Effector CD8-positive, alpha-beta T cell (primary cell): ENCODE measurements around the gene BACE1.

Experiments
- DNase-seq: peaks from one replicate; lab custom pipeline; 2025; lab: John Stamatoyannopoulos, UW

Gene BACE1

DNA sequence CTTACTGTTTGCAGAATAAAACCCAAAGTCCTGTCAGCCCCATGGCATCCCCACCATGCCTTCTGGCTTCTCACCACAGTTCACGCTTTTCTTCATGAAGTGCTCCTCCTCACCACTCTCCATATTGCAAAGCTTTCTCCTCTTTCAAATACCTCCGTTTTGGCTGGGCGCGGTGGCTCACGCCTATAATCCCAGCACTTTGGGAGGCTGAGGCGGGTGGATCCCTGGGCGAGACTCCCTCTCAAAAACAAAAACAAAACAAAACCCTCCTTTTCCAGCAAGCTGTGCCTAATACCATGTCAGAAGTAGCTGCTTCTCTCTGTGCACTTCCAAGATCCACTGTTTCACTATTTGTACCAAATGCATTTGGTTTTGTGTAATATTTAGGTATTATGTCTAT, 6.7 kb downstream of the BACE1 start:
- no peak for DNase-seq

DNA sequence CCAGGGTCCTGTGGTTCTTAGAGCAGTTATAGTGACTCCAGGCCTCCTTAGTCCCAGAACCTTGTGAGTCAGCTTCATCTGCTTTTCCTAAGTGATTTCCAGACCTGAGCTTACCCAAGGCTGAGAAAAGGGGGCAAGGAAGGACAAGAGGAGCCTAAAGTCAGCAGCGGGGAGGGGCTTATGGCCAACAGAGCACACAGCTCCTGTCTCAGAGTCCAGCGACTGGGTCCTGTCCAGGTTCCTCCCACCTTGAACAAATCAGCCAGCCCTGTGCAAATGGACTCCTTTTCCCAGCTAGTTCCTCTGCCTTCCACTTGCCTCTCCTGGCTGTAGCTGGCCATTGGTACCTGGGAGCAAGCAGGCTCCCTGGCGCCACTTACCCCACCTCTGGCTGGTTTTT, 10.9 kb downstream of the BACE1 start:
- DNase-seq, result no peak

DNA sequence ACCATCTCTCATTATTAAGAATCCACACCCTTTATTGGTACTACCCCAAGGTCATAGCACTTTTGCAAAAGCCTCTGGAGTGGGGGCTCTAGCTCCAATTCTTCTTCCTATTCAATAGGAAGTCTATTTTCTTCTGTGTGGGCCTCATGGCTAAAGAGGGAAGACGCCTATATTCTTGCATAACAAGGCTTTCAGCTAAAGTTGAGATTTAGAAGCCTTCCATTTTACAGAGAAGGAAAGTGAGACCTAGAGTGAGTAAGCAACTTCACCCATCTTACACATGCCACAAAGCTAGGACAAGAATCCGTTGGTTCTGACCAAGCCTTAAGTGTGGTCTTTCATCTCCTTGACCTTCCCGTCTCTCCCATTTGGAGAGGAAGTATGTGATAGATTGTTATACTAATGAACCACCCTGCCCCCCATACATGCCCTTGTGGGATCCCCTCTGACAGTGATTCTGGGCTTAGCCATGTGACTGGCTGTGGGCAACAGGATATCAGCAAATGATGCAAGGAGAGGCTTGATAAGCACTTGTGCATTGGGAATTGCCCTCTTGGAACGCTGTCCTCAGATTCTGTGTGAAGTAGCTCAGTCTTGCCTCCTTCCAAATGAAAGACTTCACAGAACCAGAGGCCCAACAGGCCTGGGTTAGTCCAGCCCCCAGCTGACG, 12.3 kb downstream of the BACE1 start:
- no peak for DNase-seq

DNA sequence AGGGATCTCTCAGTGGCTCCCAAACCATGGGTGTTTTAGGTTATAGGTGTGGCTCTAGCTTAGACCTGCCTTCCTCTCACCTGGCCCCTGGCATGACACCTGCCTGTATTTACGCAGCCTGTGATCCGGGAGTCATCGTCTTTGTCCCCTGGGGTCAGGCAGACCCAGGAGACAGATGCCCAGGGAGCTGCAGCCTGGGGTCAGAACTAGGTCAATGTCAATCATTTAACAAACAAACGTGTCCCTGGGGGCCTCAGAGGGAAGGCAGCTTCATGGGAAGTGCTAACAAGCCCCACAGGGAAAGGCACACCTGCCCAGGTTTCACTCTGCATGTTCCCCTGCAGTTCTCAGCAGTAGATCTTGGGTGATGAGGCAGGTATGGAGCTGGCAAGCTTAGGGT, 13.0 kb downstream of the BACE1 start:
- no peak for DNase-seq

DNA sequence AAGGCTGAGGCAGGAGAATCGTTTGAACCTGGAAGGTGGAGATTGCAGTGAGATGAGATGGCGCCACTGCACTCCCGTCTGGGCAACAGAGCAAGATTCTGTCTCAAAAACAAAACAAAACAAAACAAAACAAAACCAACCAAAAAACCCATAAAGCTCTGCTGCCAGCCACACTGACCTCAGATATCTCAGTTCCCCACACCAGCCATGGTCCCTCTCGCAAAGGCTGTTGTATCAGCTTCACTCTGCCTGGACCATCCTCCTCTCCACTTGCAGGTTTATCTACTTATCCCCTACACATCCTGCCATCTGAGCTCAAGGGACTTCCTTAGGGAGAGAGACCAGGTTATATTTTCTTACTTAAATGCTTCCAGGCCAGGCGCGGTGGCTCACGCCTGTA, 13.8 kb downstream of the BACE1 start:
- no peak for DNase-seq

DNA sequence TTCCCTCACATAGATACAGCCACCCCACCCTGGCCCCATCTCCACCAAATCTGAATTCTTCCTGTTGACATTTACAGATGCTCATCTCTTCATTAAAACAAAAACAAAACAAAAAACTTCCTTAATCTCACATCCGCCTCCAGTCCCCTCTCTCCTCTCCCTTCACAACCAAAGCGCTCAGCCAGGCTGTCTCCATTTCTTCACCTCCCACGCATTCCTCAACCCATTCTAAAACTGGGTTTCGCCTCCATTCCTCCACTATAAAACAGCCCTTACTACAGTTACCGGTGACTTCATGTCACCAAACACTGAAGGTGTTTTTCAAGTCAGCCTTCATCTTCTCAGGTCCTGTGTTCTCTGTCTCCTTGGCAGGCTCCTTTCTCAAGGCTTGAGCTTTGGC, 15.3 kb downstream of the BACE1 start:
- DNase-seq, result no peak

DNA sequence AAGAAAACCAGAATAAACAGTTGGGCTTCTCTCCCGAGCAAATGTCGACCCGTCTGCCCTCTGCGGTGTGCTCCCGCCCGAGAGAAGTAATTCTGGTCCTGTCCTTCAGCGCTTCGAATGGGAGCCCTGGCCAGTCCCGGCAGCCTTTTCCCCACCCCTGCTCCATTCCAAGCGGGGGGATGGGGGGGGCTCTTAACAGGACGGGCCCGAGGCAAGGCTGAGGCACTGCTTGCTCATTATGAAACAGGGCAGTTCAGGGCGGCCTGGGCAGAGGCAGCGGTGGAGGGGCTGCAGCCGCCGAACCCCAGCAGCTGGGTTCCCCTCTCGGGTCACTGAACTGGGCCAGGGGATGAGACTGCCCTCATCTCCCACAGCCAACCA, 15.8 kb downstream of the BACE1 start:
- no peak for DNase-seq

DNA sequence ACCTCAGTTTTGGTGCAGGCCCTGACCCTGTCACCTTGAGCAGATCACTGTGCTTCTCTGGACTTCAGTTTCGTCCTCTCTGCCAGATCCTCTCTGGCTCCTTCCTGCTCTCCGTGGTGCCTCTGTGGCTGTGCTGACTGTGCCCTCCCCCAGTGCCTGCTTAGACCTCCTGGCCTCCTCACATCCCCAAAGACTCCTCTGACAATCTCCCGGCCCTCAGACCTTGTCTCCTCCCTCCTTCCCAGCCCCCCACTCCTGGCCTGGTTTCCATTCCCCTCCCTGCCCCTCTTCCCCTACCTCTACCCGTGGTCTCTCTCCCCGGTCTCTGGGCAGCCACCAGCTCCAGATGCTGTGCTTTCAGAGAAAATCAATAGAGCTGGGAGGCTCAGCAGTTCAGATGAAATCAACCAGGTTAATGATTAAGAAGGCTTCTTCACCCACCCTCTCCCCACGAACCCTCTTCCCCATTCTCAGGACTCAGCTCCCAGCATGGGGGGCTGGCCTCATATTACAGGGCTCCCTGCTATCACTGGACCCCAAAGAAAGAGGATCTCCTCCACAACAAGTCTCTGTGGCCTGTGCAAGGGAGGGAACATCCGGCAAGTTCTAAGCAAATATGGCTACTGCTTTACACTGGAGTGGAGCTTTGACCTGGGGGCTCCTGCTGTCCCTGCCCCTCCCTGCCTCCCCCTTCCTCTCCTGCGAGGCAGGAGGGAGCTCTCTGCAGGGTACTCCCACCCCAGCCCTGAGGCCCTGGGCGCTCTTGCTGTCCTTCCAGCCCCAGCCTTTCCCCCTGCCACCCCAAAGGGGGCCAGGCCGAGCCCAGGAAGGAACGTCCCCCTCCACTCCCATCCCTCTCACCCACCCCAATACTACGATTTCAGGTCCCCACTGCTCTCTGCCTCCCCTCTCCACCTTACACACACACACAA, 16.4 kb downstream of the BACE1 start:
- no peak for DNase-seq

DNA sequence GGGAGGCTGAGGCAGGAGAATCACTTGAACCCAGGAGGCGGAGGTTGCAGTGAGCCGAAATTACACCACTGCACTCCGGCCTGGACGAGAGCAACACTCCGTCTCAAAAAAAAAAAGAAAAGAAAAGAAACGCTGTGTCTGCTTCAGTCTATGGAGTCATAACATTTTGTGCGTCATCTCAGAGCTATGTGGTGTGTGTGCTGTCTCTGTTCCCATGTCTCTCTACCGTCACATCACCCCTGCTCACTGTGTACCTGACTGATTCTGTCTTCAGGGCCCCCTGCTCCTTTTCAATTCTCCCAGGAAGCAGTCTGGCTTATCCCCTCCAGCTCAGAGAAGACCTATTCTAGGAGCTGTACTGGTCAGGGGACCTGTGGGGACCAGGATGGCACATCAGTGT, 17.9 kb downstream of the BACE1 start:
- no peak for DNase-seq

DNA sequence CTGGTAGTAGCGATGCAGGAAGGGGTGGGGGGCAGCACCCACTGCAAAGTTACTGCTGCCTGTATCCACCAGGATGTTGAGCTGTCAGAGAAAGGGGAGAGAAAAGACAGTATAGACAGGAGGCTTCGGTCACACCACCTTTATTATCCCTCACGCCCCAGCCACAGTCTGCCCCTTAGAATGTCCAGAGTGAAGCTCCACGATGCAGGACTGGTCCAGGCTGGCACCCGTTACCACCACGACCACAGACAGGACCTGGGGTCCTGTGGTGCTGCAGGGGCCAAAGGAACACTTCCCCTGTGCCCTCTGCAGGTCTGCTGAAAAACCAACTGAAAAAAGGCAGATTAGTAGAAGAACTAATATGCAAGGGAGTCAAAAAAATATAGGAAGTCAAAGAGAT, 19.2 kb downstream of the BACE1 start:
- no peak for DNase-seq

DNA sequence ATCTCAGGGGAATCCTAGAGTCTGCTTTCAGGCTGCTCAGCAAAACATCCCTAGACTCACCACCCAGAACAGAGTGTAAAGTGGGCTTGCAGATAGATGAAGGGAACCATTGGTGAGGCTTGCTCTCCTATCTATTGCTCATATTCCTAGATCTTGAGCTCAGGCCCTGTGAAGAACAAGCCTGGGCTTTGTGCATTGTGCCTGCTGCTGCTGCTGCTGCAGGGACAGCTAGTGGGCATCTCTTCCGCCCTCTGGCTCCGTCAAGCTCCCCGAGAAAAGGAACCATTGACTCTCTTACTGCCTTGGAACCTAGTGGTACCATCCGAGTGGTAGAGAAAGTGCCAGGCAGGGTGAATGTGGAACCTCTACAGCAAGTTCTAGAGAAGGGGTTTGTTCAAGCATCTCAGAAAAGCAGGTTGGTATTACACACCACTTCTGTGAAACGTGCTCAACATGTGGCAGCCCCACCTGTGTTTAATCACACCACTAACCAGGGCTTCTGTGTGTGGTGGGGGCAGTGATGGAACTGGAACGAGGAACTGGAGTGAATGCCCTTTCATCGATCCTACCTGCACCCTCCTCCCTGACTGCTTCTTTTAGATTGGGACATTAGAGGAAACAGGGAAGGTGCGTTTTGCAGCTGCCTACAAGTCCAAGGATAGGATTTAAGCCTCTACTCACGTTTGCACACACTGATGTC, 20.5 kb downstream of the BACE1 start:
- DNase-seq, result no peak

DNA sequence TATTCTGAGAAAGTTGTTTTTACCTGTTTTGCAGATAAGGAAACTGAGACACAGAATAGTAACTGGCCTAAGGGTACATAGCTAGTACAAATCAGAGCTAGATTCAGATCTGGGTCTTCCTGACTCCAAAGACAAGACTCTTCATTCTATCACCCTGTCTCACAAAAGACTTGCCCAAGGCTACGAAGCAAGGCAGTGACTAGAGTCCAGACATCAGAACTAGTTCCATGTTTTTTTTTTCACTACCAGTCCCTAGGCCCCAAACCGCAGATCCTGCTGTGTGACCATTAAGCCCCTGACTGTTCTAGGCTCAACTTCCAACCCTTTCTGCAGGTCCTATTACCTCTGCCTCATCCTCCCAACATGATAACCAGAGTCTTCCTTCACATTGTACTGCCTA, 23.4 kb downstream of the BACE1 start:
- no peak for DNase-seq

DNA sequence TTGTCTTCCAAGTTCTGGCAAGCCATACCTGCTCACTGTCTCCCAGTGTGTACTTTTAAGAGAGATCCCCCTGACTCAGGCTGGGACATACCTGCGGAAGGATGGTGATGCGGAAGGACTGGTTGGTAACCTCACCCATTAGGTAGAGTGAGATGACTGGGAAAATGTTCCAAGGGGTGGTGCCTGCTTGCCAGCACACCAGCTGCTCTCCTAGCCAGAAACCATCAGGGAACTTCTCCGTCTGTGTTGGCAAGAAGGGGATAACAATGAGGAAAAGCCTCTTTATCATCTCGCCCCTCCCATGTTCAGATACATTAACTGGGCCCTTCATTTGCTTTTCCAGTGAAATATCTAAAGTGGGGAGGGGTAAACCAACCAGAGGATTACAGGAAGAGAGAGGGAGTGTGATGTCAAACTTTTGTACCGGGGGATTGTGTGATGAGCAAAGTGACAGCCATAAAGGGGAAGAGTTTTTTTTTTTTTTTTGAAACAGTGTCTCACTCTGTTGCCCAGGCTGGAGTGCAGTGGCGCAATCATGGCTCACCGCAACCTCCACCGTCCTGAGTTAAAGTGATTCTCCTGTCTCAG, 25.2 kb downstream of the BACE1 start, which contains the start of gene BACE1-AS:
Gene BACE1-AS (plus strand): TSS at position 538 of the 588 bp plus-strand sequence.
- DNase-seq, result no peak

DNA sequence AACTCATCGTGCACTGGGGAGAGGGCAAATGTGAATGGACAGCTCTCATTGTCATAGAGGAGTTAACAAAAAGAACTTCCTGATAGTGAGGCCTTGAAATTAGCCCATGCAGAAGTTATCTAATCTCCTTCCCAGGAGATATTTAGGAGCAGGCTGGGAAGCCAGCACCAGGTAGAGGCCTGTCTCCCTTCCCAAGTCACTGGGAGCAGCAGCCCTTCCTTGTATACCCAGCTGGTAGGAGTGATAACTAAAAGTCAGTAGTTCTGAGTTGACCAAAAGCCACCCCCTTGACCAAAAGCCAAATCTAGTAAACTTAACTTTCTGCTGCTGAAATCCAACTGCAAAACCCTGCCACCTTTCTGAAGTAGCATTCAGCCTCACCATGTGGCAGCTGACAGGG, 26.3 kb downstream of the BACE1 start:
- no peak for DNase-seq

DNA sequence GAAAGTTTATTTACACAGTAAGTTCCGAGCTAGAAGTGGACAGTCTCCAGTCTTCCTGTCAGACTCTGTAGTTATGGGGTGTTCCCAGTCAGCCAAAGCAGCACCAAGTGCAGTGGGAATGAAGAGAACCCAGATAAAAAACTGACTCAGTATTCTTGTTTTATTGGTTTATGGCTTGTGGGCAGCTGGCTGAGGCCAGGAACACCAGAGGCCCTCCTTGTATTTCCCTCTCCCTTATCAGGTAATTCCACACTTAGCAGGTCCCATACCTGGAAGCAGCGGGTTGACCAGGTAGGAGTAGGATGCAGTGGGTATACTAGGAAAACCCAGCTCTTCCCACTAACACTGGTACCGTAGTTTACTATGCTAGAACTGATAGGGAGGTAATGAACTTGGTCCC, 28.4 kb downstream of the BACE1 start:
- DNase-seq, result no peak

DNA sequence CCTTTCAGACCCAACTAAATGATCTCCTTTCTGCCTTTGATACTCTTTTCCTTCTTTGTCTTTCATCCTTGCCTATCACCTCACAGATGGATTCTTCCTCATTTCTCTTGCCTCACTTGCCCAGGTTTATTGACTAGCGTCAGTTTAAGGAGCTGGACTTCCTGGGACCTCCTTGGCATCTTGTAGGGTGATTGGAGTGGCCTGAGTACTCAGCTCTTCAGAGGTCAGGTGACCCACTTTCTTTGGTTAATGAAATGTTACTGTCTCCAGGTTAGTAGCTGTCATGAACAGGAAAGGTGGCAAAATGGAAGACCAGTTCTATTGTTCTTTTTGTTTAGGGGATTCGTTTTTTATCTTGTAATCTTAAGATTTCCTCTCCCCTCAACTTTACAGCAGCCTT, 29.5 kb downstream of the BACE1 start:
- no peak for DNase-seq

DNA sequence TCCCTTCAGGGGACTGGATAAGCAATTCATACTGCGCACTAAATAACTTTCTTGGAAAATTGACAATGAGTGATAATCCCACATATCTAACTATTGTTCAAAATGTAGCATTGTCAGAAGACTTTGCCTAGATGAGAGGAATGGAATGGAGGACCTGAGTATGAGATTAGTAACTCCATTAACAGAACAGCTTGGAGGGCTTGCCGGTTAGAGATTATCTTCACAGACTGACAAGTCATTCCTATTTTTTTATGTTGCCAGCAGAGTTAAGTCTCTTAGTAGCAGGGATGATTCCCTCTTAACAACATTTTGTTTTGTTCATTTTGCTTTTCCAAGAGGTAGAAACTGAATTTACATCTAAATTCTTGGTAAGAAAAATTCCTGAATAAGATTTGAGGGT, 32.0 kb downstream of the BACE1 start:
- DNase-seq, result no peak

DNA sequence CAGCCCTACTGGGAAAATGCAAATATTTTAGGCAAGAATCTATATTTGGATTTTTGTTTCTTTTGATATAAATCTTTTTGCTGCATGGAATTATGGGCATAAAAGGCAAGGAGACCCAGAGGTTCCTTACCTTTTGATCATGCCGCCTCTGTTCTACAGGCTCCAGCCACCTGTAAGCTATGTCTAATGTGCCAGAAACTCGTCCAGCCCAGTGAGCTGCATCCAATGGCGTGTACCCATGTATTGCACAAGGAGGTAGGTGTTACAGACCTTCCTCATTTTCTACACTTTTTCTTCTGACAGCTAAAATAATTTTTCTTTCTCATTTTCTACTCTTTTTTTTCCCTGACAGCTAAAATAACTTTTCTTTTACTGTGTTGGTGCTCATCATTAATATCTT, 33.1 kb downstream of the BACE1 start:
- DNase-seq, result no peak

DNA sequence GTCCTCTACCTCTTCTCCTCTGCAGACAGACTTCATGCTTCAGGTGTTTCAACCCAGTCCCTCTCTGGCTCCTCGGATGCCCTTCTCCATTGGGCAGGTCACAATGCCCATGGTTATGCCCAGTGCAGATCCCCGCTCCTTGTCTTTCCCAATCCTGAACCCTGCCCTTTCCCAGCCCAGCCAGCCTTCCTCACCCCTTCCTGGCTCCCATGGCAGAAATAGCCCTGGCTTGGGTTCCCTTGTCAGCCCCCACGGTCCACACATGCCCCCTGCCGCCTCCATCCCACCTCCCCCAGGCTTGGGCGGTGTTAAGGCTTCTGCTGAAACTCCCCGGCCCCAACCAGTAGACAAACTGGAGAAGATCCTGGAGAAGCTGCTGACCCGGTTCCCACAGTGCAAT, 34.2 kb downstream of the BACE1 start:
- DNase-seq, result no peak

DNA sequence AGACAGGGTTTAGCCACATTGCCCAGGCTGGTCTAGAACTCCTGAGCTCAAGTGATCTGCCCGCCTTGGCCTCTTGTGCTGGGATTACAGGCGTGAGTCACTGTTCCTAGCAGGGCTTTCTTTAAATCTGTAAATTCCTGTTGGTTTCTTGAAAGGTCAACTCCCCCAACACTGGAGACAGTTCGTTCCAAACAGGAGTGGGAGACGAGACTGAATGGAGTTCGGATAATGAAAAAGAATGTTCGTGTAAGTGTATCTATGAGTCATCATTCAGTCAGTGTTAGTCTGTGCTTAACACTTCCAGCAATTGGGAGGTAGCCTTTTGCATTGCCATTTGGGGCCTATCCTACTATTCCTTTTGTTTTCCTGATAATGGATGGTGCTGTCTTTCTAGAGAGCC, 34.9 kb downstream of the BACE1 start:
- DNase-seq, result no peak

DNA sequence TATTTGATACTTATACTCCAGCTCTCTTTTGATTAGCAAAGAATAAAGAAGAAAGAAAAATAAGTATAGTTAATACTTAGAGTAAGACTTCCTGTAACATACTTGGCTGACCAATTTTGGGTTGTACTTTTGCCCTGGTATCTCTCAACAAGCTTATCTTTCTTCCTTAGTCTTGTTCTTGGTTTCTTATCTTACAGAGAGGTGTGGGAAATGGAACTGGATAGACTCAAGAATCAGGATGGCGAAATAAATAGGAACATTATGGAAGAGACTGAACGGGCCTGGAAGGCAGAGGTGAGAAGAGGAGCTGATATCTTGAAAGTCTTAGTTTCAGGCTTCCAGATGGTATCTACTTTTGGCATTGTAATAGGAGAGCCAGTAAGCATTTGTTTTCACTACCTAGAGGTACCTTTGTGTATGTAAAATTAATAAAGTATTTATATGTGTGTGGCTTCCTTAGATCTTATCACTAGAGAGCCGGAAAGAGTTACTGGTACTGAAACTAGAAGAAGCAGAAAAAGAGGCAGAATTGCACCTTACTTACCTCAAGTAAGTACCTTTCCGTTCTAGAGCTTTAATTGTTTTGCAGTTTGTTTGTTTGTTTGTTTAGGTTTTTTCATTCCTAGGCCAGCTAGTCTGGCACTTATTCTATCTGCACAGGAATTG, 36.2 kb downstream of the BACE1 start:
- no peak for DNase-seq

DNA sequence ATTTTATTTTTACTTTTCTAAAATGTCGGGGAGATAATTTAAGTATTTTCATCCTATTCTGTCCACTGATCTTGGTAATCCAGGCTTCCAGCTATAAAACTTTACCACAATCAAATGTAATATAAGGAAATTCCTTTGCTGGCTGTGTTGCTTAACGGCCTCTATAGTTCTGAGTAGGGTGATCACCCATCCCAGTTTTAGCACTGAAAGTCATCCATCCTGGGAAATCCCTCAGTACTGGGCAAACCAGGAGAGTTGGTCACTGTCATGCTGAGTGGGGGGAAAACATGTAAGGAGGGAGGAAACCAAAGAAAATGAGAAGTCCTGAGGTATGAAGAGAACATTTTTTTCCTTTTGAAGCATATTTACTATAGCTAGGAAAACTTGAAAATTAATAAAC, 37.7 kb downstream of the BACE1 start:
- DNase-seq, result no peak
